Left colon (tissue), 2 donors: ENCODE measurements around the gene ADGRA3. TPM values are rescaled to one million over a fixed set of nuclear protein-coding genes. Genes with fewer than 3 reads are reported as not detected.

Experiments
- ATAC-seq: fragments of 200-7000 bp; cut with Tn5 transposase; one replicate; pipeline ENCODE4 v1.9.1; 2020; ENCODE audit warnings: mild to moderate bottlenecking, moderate library complexity
- DNase-seq, 2 donors: peaks; one replicate each; pipeline ENCODE4 v3.0.0-alpha.2; 2020
- intact Hi-C, 2 donors: fragments of 100-400 bp; cut with DNase I in 1 of 2; cut with micrococcal nuclease in 1 of 2; formaldehyde crosslinking; loops; one replicate each; pipeline versions ENCODE4 v1.11.2 to v1.14.0; 2022; cut with DNase I, micrococcal nuclease
- total RNA-seq, 2 donors: library from RNA; stranded (reverse); fragmentation: NEBNext Ultra II Directional; extraction: Animal tissue kit (Norgen Biotek cat#: 25700); gene quantifications; one replicate each; pipeline ENCODE4 v1.2.1, GENCODE V29; 2021
- donor health status: DM: no; HTN: no; CAD: no.
- donor health status: DM: yes; HTN: yes; CAD: no.

The ADGRA3 gene
- total RNA-seq, 2 donors from 2014 or later = 60.6 to 68.9 TPM

DNA sequence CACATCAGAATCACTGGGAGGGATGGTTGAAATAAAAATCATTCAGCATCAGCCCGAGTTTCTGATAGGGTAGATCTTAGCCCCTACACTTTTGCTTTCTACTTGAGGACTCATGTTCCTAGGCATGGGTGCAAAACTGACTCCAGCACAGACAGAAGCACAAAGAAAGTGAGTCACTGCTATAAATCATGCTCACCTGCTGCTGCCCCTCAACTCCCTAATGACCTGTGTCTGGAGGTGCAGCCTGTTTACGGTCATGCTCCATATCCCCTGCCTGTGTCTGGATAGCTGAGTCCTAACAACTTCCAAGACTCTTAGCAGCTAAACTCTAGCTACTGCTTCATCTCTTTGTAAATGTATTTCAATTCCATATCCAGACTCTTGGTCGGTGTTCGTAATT, 57.8 kb downstream of the ADGRA3 start:
- intact Hi-C loops = no loop called here
- ATAC-seq (no peak), DNase-seq (no peak)

DNA sequence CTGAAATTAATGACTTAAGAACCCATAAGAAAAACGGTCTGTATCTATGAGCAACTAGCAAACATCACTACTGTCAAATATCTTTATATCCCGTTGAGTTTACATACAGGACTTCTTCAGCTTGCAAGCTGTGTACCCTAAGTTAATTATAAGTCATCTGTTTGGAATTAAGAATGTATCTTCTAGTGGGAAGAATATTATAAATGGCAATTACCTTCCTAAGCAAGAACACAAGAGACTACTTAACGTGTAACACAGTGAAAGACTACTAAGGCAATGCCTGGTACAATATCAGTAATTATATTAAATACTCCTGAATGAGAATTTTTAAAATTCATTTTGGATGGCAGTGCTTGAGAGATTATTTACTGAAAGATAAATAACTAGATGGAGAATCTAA, 58.5 kb downstream of the ADGRA3 start:
- no peak for ATAC-seq
- no peak for DNase-seq
- intact Hi-C loops = no loop called here

DNA sequence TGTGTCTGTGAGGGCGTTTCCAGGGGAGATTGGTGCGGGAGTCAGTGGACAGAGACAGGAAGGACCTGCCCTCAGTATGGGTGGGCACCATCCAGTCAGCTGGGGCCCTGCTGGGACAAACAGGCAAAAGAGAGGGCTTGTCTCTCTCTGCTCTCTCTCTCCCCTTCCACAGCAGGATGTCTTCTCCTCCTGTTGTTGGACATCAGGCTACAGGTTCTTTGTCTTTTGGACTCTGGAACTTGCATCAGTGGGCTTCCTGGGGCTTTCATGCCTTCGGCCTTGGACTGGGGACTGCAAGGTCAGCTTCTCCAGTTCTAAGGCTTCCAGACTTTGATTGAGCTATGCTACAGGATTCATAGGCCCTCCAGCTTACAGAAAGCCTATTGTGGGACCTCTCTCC, 59.6 kb downstream of the ADGRA3 start:
- intact Hi-C loops = no loop called here
- peak; percentile 24 for ATAC-seq
- DNase-seq = peak in 1 of 2 donors; percentile 6

DNA sequence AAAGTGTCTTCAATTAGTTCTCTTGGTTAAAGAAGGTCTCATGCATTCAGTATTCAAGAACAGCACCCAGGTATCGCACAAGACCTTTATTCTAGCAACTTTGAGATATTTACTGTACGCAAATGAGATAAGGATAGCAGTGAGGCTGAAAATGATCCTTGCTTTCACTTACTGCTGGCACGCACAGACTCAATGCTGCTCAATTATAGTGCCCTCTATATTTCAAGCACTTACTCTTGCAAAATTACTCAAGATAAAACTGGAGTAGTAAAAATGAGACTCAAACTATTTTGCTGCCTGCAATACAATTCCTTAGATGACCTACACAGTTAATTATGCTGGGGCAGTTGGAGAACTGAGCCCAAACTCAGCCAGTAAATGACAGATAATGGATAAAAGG, 60.9 kb downstream of the ADGRA3 start:
- intact Hi-C loops = no loop called here
- peak; percentile 71 for ATAC-seq
- no peak for DNase-seq

DNA sequence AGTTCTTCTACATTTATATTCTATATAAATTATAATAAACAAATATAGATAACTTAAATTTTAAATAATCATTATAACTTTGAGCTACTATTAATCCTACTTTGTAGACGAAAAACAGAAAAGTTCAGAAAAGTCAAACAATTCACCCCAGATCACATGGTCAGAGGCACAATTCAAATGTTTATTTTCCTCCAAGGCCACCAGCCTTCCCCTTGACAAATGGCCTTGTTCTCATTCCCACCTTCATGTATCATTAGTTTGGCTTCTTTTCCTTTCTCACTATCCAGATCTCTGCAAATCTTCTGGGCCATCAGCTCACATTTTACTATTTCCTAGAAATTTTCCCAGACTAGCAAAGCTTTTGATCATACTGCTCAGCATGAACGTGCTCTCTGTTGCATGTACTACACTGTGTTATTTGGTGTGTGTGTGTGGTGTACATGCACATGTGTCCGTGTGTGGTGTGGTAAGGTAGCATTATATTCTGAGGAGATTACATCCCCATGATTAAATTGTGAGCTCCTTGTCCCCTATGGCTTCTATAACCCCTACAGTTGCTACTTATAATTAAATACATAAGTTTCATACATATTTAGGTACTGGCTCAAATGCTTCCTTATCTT, 61.5 kb downstream of the ADGRA3 start:
- intact Hi-C loops = no loop called here
- DNase-seq (no peak), ATAC-seq (no peak)

DNA sequence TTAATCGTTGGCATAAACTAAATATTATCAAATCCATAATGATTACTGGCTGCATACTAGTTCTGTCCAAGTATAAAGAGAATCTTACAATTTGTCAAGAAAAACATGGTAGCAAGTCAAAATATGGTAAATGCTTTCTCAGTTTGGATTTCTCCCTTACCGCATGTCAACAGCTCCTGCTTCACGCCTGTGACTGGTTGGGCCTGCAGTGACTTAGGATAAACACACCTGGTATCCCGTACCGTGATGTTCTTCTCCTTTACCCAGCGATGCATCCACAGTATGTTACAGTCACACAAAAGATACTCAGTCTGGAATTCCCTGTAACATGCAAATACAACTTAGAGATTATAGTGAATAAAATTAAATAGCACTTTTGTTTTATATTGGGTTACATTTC, 71.1 kb downstream of the ADGRA3 start:
- no peak for DNase-seq
- no peak for ATAC-seq
- intact Hi-C loops = no loop called here

DNA sequence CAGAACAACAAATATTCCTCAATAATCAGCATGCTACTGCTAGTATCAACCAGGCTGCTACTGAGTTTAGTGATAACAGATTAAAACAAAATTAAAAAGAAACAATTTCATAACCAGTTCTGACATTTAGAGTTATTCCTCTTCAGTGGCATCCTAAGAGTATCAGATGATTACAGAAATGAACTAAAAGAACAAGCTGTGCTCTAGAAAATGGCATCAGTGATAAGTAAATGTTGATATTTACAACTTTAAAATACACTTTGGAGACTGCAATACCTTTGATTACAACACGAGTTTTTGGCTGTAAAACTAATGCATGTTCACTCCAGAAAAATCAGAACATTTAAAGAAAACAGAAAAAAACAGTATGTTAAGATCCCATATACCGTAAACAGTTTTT, 72.9 kb downstream of the ADGRA3 start:
- intact Hi-C loops = no loop called here
- no peak for DNase-seq
- no peak for ATAC-seq

DNA sequence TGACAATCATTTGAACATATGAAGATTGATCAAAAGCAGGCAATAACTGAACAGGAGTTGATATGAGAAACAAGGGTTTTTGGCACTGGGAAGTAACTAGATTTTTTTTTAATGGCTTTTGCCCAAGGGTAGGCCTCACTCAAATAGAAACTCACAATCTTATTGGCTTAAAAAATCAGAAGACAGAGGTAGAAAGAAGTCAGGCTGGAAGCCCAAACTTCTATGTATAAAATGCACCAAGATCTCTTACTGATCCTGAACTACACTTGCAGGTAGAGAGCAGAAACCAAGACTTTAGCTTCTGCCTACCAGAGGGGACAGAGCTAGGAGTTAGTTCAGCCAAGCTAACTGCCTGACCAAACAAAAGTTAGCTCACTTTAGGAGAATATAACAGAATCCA, 74.9 kb downstream of the ADGRA3 start:
- no peak for ATAC-seq
- no peak for DNase-seq

DNA sequence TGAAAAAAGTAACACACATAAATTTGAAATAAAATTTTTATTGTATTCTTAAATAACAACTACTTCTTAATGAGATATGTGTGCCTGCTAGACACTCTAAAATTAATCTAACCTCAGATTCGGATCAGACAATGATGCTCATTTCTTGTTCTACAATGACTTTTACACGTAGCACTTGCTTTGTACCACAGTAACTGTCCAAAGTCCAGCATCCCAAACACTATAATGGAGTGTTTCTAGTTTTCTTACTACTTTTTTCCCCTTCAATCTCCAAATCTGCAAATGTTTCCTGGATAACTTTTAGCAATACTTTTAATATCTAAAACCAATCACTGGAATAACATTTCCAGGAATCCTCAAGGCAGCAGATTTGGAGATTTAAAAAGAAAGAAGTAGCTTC, 75.9 kb downstream of the ADGRA3 start:
- intact Hi-C loops = no loop called here
- DNase-seq = no peak
- ATAC-seq = no peak

More for the DNA sequence above, 74.9 kb downstream of the ADGRA3 start:
- intact Hi-C loops = no loop called here

DNA sequence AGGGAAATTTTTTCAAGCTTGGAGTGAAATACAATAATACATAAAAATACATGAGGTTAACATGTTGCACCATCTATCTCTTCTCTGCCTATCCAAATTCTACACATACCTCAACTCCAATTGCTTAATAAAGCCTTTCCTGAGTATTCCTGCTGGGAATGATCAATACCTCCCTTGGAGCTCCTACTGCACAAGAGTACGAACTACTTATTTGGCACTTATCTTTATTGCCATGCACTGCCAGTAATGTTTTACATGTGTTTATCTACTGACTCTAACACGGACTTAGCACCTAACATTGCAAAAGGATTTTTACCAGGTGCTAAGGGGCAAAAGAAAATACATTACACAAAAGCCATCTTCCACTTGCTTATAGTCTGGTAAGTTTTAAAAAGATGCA, 80.2 kb downstream of the ADGRA3 start:
- intact Hi-C loops = no loop called here
- ATAC-seq = peak; percentile 94
- DNase-seq = no peak

DNA sequence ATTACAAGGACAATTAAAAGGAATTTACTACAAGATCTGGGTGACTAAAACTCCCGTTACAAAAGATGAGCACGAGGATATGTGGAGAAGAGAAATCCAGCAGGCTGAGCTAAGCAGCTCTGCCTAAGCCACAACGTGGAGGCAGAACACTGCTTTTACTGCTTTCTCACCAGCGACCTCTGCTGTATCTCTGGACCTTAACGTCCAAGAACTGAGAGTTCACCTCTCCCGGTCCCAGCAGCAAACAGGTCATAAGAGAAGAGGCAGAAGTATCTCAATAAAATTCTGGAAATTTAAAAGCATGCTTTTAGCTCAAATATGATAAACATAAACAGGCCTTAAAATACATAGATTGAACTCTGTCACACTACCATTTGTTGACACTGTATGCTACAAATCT, 81.0 kb downstream of the ADGRA3 start:
- DNase-seq (peak; percentile 42 to 61), ATAC-seq (peak; percentile 90)
- intact Hi-C loops = no loop called here

DNA sequence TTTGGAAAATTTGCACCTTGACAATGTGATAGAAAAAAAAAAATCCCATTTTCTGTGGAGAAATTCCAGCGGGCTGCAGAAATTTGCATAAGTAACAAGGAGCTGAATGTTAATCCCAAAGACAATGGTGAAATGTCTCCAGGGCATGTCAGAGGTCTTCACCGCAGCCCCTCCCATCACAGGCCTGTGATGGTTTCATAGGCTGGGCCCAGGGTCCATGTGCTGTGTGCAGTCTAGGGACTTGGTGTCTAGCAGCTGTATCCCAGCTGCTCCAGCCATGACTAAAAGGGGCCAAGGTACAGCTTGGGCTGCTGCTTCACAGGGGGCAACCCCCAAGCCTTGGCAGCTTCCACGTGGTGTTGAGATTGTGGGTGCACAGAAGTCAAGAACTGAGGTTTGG, 85.2 kb downstream of the ADGRA3 start:
- ATAC-seq (no peak), DNase-seq (no peak)
- intact Hi-C loops = no loop called here

DNA sequence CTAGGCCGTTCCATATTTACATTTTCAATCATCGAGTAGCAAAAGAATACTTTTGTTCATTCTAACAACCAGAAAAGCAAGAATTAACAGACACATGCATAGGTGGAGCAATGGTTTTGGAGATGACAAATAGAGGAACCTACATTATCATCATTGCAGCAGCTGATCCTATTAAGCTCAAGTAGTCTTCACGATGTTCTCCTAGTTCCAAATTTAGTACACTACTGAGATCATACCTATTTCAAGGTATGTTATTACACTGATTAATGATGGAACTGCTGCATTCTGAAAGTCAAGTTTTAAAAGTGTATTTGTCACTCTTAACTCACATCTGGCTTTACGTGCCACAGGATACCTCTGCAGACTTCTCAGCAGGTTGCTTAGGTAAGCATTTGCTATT, 87.4 kb downstream of the ADGRA3 start:
- no peak for DNase-seq
- ATAC-seq = no peak
- intact Hi-C loops = no loop called here

DNA sequence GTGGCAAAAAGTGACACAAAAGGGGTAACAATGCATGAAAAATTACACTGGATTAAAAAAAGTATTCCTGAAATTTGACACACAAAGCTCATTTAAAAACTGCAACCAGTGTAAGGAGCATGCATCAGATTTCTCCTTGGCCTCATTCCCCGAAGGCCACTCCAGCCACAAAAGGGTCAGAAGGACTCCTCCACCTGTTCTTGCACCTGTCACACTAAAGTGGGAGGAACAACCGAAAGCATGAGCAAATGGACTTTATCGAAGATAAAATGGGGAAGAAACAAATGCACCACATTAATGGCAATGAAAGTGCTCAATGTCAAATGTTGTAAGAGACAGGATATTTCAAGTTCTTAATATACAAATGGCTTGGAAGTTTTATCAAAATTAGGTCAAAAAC, 88.2 kb downstream of the ADGRA3 start:
- no peak for ATAC-seq
- intact Hi-C loops = no loop called here
- no peak for DNase-seq

DNA sequence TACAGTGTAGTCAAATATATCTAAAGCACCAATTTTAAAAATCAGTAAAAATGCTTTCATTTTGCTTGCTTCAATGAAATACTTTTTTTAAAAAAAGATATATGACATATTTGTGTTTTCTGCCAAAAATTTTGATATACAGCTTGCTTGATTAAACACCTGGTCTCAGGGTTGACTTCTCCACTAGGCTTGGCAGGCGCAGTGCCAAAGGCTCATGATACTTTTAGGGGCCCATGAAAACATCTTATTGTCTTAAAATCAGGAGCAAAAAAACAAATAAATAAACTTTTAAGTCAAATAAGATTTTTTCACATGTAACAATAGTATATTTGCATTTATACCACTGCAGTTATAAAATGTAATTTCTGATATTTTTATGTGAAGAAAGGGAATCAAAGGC, 95.6 kb downstream of the ADGRA3 start:
- intact Hi-C loops = no loop called here
- no peak for DNase-seq
- no peak for ATAC-seq

DNA sequence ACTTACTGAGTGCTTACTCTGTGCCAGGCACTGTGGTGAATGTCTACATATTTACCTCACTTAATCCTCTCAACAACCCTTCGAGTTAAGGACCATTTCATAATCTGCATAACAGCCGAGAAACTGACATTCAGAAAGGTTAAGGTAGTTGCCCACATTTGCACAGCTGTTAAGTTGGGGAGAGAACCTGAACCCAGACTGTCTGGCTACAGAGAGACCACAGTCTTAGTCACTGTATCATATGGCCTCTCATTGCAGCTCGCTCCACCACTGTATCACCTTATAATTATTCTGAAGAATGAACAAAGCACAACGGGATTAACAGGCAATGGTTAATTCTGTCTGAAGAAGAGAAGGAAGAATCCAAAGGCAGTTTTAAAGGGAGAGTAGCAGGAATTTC, 98.5 kb downstream of the ADGRA3 start:
- DNase-seq (no peak), ATAC-seq (no peak)
- intact Hi-C loops = loop anchor here in 1 of 2 donors (10.0 kb wide), 1 partner anchor 177 kb away; no protein-coding TSS in a partner anchor

DNA sequence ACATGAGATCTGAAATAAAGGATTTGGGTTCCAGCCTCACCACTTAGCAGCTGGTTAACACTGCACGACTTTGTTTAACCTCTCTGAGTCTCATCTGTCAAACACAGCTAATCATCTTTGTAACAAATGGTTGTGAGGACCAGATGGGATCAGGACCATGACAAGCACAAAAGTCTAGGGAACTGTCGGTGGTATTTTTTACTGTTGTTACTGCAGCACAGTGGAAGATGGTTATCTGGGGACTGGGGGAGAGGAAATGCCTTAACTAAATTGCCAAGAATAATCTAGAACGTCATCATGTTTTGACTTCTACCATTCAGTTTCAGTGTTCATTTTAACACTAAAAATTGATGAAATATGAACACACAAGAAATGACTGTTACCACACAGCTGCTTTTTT, 99.5 kb downstream of the ADGRA3 start:
- intact Hi-C loops = loop anchor here in 1 of 2 donors (10.0 kb wide), 1 partner anchor 178 kb away; no protein-coding TSS in a partner anchor
- ATAC-seq = no peak

DNA sequence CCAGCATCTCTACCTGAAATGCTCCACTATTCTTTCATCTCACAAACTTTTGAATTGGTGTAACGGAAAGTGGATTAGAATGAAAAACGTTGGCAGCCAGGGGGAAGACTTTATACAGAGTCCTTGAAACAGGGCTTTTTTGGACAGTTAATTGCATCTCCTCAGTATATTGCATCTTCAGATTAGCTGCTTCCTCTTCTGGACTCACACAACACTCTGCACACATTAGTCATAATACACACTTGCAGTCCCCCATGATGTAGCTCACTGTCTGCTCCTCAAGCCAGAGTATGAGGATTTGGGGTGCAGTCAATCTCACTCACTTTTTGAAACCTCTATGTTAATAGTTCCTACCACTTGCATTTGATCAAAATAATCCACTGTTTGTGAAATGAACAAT, 101.0 kb downstream of the ADGRA3 start:
- intact Hi-C loops = loop anchor here in 1 of 2 donors (10.0 kb wide), 1 partner anchor 180 kb away; no protein-coding TSS in a partner anchor
- DNase-seq (no peak), ATAC-seq (no peak)

More for the DNA sequence above, 99.5 kb downstream of the ADGRA3 start:
- DNase-seq = no peak

DNA sequence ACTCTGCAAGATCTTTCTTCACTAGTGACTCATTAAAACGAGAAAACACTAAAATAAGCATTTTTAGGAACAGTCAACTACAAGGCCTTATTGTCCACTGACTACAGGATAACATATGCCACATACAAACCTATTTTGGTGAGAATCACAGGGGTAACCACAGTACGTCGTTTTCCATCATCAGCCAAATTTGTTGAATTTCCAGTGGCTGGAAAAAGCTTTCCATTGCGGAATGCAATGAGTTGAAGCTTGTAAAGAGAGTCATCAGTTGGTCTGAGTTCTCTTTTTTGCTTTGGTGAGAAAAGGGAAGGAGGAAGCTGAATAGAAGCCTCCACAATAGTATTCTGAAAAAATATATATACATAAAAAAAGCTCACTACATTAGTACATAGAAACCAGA, 102.4 kb downstream of the ADGRA3 start:
- intact Hi-C loops = loop anchor here in 1 of 2 donors (10.0 kb wide), 1 partner anchor 181 kb away; no protein-coding TSS in a partner anchor
- DNase-seq = no peak
- no peak for ATAC-seq

DNA sequence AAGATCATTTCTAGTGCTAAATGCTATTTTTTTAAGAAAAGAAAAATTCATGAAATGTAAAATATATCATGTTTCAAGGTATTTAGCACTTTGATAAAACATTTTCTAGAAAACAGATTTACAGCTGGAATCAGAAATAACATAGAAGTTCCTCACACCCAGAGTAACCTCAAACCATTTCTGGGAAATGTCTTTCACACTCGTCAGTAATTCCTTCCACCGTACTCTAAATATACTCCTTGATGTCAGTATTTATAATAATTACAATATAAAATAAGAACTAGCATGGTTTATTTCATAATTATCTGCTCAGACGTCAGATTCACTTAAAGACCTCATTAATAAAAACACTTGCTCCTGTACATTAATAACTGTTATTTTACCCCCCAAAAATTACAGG, 103.9 kb downstream of the ADGRA3 start:
- intact Hi-C loops = loop anchor here in 1 of 2 donors (10.0 kb wide), 1 partner anchor 183 kb away; no protein-coding TSS in a partner anchor

DNA sequence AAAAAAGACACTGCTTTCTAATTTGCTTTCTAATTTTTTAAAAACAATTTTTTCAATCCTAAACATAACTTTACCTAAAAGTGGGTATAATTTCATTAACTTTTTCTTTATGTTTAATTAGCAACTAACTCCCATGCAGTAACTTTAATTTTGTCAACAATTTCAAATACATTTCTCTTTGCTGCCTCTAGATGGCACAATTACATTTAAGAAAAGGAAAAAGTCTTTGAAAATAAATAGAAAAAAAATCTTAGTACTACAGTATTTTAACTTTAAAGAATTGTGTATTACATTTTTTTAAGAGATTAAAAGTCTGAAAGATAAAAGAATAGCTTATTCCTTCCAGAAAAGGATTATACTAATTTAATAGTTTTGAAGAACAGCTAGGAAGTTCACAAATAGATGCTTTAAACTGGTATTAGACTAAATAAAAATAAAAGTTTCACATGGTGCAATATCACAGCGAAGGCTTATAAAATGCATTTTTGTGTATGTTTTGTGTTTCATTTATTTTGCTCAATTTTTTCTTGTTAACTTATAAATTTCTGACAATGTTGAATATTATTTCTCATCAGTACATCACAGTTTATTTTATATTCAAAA, 105.1 kb downstream of the ADGRA3 start:
- DNase-seq (no peak), ATAC-seq (no peak)
- intact Hi-C loops = loop anchor here in 1 of 2 donors (2.0 to 10.0 kb wide), 2 partner anchors 184 to 280 kb away; no protein-coding TSS in a partner anchor

More for the DNA sequence above, 103.9 kb downstream of the ADGRA3 start:
- no peak for ATAC-seq
- DNase-seq = no peak
